K562 (cell line): ENCODE data around the gene GALP. TPM values are rescaled to one million over a fixed set of nuclear protein-coding genes. Genes with fewer than 3 reads are reported as not detected.

Source experiments
- ATAC-seq: fragments of 200-7000 bp; cut with Tn5 transposase; 3 replicates; pipeline ENCODE4 v1.9.1; 2020; ENCODE audit warnings: moderate library complexity
- BruUV-seq: library from RNA; stranded (reverse); fragments of 400-500 nt; replicated peaks from 2 replicates; lab custom pipeline; 2021; lab: Mats Ljungman, UMichigan
- CTCF ChIA-PET: fragments of 300-600 bp; formaldehyde crosslinking; extraction: SDS; loops from one replicate; lab custom pipeline; 2021; ENCODE audit warnings: low intra/inter-chr PET ratio; lab: Yijun Ruan, JAX
- POLR2A ChIA-PET: fragments of 300-600, 350-650 bp; sonication (Branson Sonifier 250); formaldehyde crosslinking; extraction: SDS; loops from one replicate; lab custom pipeline; 2021; ENCODE audit warnings: antibody characterized with exemption, inconsistent platforms; lab: Yijun Ruan, JAX
- DNase-seq, 4 experiments: peaks; one replicate each; pipeline versions ENCODE4 v3.0.0 to v3.0.0-alpha.2; 2011 to 2018; ENCODE audit warnings: low spot score in 3 of 4, mixed read lengths in 3 of 4; ENCODE audit errors: extremely low read depth in 1 of 4
- FAIRE-seq: peaks from 2 replicates; lab custom pipeline; 2011; peaks lifted over from hg19 to GRCh38; lab: Jason Lieb, UNC
- H2AFZ ChIP-seq: 2 replicates; pipeline ENCODE4 v1.6.0; 2011; ENCODE audit warnings: low read depth, low read length, control low read depth, inconsistent platforms
- H3K27ac ChIP-seq: fragments of 200-600 bp; 3 replicates; pipeline ENCODE4 v1.8.0; 2011; ENCODE audit warnings: low read depth, mild to moderate bottlenecking, control low read depth, inconsistent platforms, low read length, moderate library complexity, mixed read lengths; ENCODE audit errors: extremely low read depth
- H3K27me3 ChIP-seq, 2 experiments: fragments of 300-600 bp in 1 of 2; 2 replicates in 1 of 2; 3 replicates in 1 of 2; pipeline versions ENCODE4 v1.6.0 to v1.8.0; 2011; ENCODE audit warnings: inconsistent platforms in 2 of 2, low read length in 2 of 2, mild to moderate bottlenecking in 1 of 2, mixed read lengths in 1 of 2, moderate library complexity in 1 of 2; ENCODE audit not compliant: control insufficient read depth in 2 of 2, insufficient read depth in 2 of 2
- H3K36me3 ChIP-seq: fragments of 300-600 bp; 3 replicates; pipeline ENCODE4 v1.8.0; 2011; ENCODE audit warnings: mild to moderate bottlenecking, low read length, inconsistent platforms; ENCODE audit not compliant: control insufficient read depth, insufficient read depth
- H3K4me1 ChIP-seq, 2 experiments: fragments of 200-600 bp in 1 of 2; replicated peaks in 1 of 2; 2 replicates in 1 of 2; 3 replicates in 1 of 2; pipeline versions ENCODE4 v1.5.1 to v1.8.0; 2011; ENCODE audit warnings: inconsistent platforms in 2 of 2, low read length in 2 of 2, mild to moderate bottlenecking in 1 of 2, mixed read lengths in 1 of 2, moderate library complexity in 1 of 2; ENCODE audit not compliant: control insufficient read depth in 2 of 2, insufficient read depth in 2 of 2
- H3K4me2 ChIP-seq: 2 replicates; pipeline ENCODE4 v1.6.1; 2011; ENCODE audit warnings: low read length, control low read depth, inconsistent platforms, mixed read lengths; ENCODE audit not compliant: insufficient read depth
- H3K4me3 ChIP-seq: fragments of 200-600 bp; sonication (generic), shearing (Covaris generic); 2 replicates; pipeline ENCODE4 v1.5.1; 2016; ENCODE audit warnings: control low read depth, inconsistent platforms
- H3K79me2 ChIP-seq: fragments of 200-600 bp; 3 replicates; pipeline ENCODE4 v1.8.0; 2011; ENCODE audit warnings: low read length, inconsistent platforms; ENCODE audit not compliant: control insufficient read depth, insufficient read depth
- H3K9ac ChIP-seq, 2 experiments: 2 replicates each; pipeline versions ENCODE4 v1.6.0 to v1.6.1; 2011; ENCODE audit warnings: low read depth in 2 of 2, low read length in 2 of 2, control low read depth in 1 of 2, inconsistent platforms in 1 of 2, mild to moderate bottlenecking in 1 of 2, mixed read lengths in 1 of 2; ENCODE audit not compliant: insufficient read depth in 1 of 2
- H3K9me1 ChIP-seq: one replicate; pipeline ENCODE4 v1.6.0; 2011; ENCODE audit warnings: inconsistent platforms, mild to moderate bottlenecking, low read length, moderate library complexity; ENCODE audit not compliant: control insufficient read depth, insufficient read depth
- H3K9me3 ChIP-seq: replicated peaks from 2 replicates; pipeline ENCODE4 v1.5.1; 2011; ENCODE audit warnings: low read depth, low read length, inconsistent platforms; ENCODE audit not compliant: control insufficient read depth, insufficient read depth
- H4K20me1 ChIP-seq: replicated peaks from 2 replicates; pipeline ENCODE4 v1.6.1; 2011; ENCODE audit warnings: low read length, inconsistent platforms, mixed read lengths; ENCODE audit not compliant: control insufficient read depth, insufficient read depth
- CREM ChIP-seq: IDR thresholded peaks from 2 replicates; pipeline ENCODE4 v1.6.1; 2014; ENCODE audit warnings: antibody characterized with exemption, low read depth
- CTCF ChIP-seq, 3 experiments: IDR thresholded peaks in 2 of 3; conservative IDR thresholded peaks in 1 of 3; 2 replicates each; pipeline ENCODE4 v1.5.1; 2011 to 2012; ENCODE audit warnings: low read length in 3 of 3, mild to moderate bottlenecking in 3 of 3, control low read depth in 2 of 3, improper control_type of control experiment in 1 of 3, inconsistent platforms in 1 of 3, low read depth in 1 of 3, mixed read lengths in 1 of 3, moderate library complexity in 1 of 3; ENCODE audit not compliant: insufficient read depth in 2 of 3
- EP400 ChIP-seq: fragments of 450-650 bp; IDR thresholded peaks from 2 replicates; pipeline ENCODE4 v1.6.1; 2017; ENCODE audit warnings: antibody characterized with exemption, mild to moderate bottlenecking, moderate library complexity
- POLR2G ChIP-seq: fragments of 200-400 bp; formaldehyde crosslinking; IDR thresholded peaks from 2 replicates; pipeline ENCODE4 v1.6.1; 2017; ENCODE audit warnings: low read depth, mild to moderate bottlenecking, antibody characterized with exemption, low read length, moderate library complexity
- RAD21 ChIP-seq, 2 experiments: fragments of 250-450 bp in 1 of 2; fragments of 450-650 bp in 1 of 2; sonication (Bioruptor Pico) in 1 of 2; formaldehyde crosslinking in 1 of 2; IDR thresholded peaks in 1 of 2; conservative IDR thresholded peaks in 1 of 2; 2 replicates each; pipeline versions ENCODE4 v1.4.0 to v1.8.0; 2020 to 2022; ENCODE audit warnings: mild to moderate bottlenecking in 2 of 2, moderate library complexity in 1 of 2
- REST ChIP-seq, 2 experiments: fragments of 450-650 bp; formaldehyde crosslinking in 1 of 2; IDR thresholded peaks; 2 replicates each; pipeline versions ENCODE4 v1.4.0 to v1.6.1; 2014 to 2020; ENCODE audit warnings: mild to moderate bottlenecking in 2 of 2, borderline replicate concordance in 1 of 2, low read depth in 1 of 2
- SMARCB1 ChIP-seq: IDR thresholded peaks from 2 replicates; pipeline ENCODE4 v1.6.1; 2011; ENCODE audit warnings: improper control_type of control experiment, low read depth; ENCODE audit not compliant: insufficient read length
- ZNF263 ChIP-seq: sonication (generic); formaldehyde crosslinking; IDR thresholded peaks from 2 replicates; pipeline ENCODE4 v1.8.0; 2022; ENCODE audit warnings: mild to moderate bottlenecking, missing genetic modification reagents, borderline replicate concordance
- WGBS: fragments of 100-300 bp; shearing (Covaris generic); methylation state at CpG from one replicate; pipeline ENCODE4 v1.1.6; 2016; ENCODE audit warnings: low coverage, mixed read lengths; ENCODE audit not compliant: insufficient coverage; ENCODE audit errors: missing lambda C conversion rate; 5-methylcytosine and 5-hydroxymethylcytosine counted together
- in situ Hi-C: fragments of 300-500 bp; cut with MboI; formaldehyde crosslinking; loops from 4 replicates; pipeline ENCODE4 v1.15.0; 2018; ENCODE audit warnings: inconsistent platforms, mixed read lengths
- intact Hi-C: fragments of 100-400 bp; cut with micrococcal nuclease; formaldehyde crosslinking; loops from 2 replicates; pipeline ENCODE4 v1.14.2; 2022
- polyA plus RNA-seq, 8 experiments: library from polyadenylated mRNA; depleted of rRNA in 4 of 8; stranded (reverse) in 5 of 8; unstranded in 3 of 8; fragments of >200 nt; fragmentation: Nextera tagmentation in 2 of 8; fragmentation: Illumina TruSeq in 1 of 8; extraction: Ambion mirVana in 2 of 8; extraction: Trizol in 1 of 8; gene quantifications; 2 replicates each; pipeline versions ENCODE4 v1.2.1 to v1.2.3, GENCODE V29; 2011 to 2014; ENCODE audit warnings: inconsistent platforms in 1 of 8, missing spikeins in 1 of 8
- total RNA-seq, 7 experiments: library from RNA; depleted of rRNA in 6 of 7; stranded (reverse); fragments of >200 nt in 6 of 7; fragmentation: Illumina TruSeq in 2 of 7; extraction: Trizol in 2 of 7; gene quantifications; 2 replicates each; pipeline versions ENCODE4 v1.2.1 to v1.2.3, GENCODE V29; 2011 to 2021; ENCODE audit warnings: low replicate concordance in 1 of 7
- TF ChIP-seq, protein P1 (sequence below): fragments of 450-650 bp; IDR thresholded peaks from 2 replicates; pipeline ENCODE4 v1.6.1; 2016; ENCODE audit warnings: low read depth, mild to moderate bottlenecking, moderate library complexity

The GALP gene
- total and polyA plus RNA-seq, 9 of the 15 experiments (the other 6 are each of a cell fraction or from before 2014, with no cell fraction given) = not detected

GRCh38 chr19:56155124-56155687 is 20.6 kb upstream of the GALP start:
- H3K27me3 ChIP-seq = no peaks in the 10 kb centered on the region
- no peak overlapping the region for H3K4me3 ChIP-seq
- H3K9me3 ChIP-seq = no peaks in the 10 kb centered on the region
- DNase-seq = peak; percentile 43 to 54 (median 50)
- FAIRE-seq = no peak
- H3K27ac ChIP-seq = no peak overlapping the region
- H3K4me2 ChIP-seq = no peak overlapping the region
- peaks cover 29% of the 10 kb centered on the region; the same call in 2 of the 3 replicates for H3K36me3 ChIP-seq
- CTCF ChIA-PET = interaction anchor here (0.6 kb wide), 1 partner anchor 84 kb away, joined by 3 read pairs; no protein-coding TSS in a partner anchor
- 63% methylated on average over 17 of the region's 17 CpGs for WGBS
- H3K9ac ChIP-seq = no peak overlapping the region
- H2AFZ ChIP-seq = no peak overlapping the region
- peak; percentile 94 for ATAC-seq
- no TSS peak for BruUV-seq
- POLR2A ChIA-PET = no interaction called here
- intact Hi-C loops = loop anchor here (2.0 kb wide), 1 partner anchor 178 kb away; no protein-coding TSS in a partner anchor
- H3K9me1 ChIP-seq = no peaks in the 10 kb centered on the region
- H4K20me1 ChIP-seq = no peaks in the 10 kb centered on the region
- H3K4me1 ChIP-seq = peaks cover 0 to 4% of the 10 kb centered on the region in 2 experiments; a peak in 1 of 5 replicates
- no peaks in the 10 kb centered on the region for H3K79me2 ChIP-seq
- in situ Hi-C loops = no loop called here
- TF ChIP-seq CTCF (IDR thresholded peaks at IDR 0.05 in 2 of 3, conservative IDR thresholded peaks at IDR 0.05 in 1 of 3; ENCODE audit: insufficient read depth in 2 of 3, low read depth in 1 of 3, low read length in 3 of 3) (peak; percentile 66 to 74 (median 69)), POLR2G (0 out of 2 replicates have a peak, but pooled peaks have one; percentile 37), ZNF263 (CRISPR knock-in tag) (peak; percentile 83), RAD21 (CRISPR knock-in tag; conservative IDR thresholded peaks at IDR 0.05 in 1 of 2, IDR thresholded peaks at IDR 0.05 in 1 of 2) (peak; percentile 35 to 60; a peak in 3 of 4 replicates), REST (IDR thresholded peaks at IDR 0.05; ENCODE audit: borderline replicate concordance) (peak; percentile 47; the same call in 1 of the 2 replicates), REST (CRISPR knock-in tag; IDR thresholded peaks at IDR 0.05; ENCODE audit: low read depth) (no peak), EP400 (no peak), SMARCB1 (no peak), CREM (peak; percentile 34; the same call in 1 of the 2 replicates)
- TF ChIP-seq, protein P1, sequence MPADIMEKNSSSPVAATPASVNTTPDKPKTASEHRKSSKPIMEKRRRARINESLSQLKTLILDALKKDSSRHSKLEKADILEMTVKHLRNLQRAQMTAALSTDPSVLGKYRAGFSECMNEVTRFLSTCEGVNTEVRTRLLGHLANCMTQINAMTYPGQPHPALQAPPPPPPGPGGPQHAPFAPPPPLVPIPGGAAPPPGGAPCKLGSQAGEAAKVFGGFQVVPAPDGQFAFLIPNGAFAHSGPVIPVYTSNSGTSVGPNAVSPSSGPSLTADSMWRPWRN = no peak
